Measurements from ENCODE around the gene RSPRY1.
"Not testable (repeated sequence)": the region's sequence is repeated elsewhere in the genome, so short reads cannot be mapped to it uniquely, and the experiment has no call there.

The RSPRY1 gene

DNA sequence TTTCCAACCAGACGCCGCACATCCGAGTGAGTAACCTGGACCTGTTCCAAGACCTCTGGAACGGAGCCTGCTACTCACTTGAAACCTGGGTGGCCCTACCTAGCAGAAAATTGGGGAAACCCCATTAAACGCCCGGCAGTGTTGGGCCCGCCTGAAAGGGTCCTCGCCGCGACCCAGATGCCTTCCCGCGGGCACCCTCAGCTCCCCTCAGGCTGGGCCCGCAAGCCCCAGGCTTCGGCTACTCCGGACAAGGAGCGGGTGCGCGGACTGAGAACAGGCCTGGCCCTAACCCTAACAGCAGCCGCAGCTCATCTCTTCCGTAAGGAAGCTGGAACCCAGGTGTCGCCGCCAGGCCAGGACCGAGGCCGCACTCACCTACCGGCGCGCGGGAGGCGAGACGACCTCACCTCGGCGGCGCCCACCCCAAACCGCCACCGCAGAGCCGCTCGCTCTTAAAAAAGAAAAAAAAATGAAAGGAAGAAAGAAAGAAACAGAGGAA lies 634 bp upstream of the RSPRY1 start:
- no peaks in the 10 kb centered on the region for H3K27me3 ChIP-seq (replicated peaks; ENCODE audit: control insufficient read depth, insufficient read depth, low read length, poor library complexity, severe bottlenecking)
- no peaks in the 10 kb centered on the region for H3K9me3 ChIP-seq (ENCODE audit: control insufficient read depth, low read length)
- no peaks in the 10 kb centered on the region for H3K36me3 ChIP-seq (ENCODE audit: control insufficient read depth, insufficient read depth, low read length)
- H3K4me1 ChIP-seq (ENCODE audit: control insufficient read depth, insufficient read depth, low read length, poor library complexity, severe bottlenecking), result peaks cover 9% of the 10 kb centered on the region
- H3K27ac ChIP-seq (ENCODE audit: insufficient read depth, low read length, poor library complexity, severe bottlenecking), result peak overlapping the region; percentile 94
- peak overlapping the region; percentile 99 for H3K4me3 ChIP-seq (ENCODE audit: insufficient read depth, low read depth, low read length, poor library complexity, severe bottlenecking)
- peak; percentile 22 to 34 (median 25) for DNase-seq

DNA sequence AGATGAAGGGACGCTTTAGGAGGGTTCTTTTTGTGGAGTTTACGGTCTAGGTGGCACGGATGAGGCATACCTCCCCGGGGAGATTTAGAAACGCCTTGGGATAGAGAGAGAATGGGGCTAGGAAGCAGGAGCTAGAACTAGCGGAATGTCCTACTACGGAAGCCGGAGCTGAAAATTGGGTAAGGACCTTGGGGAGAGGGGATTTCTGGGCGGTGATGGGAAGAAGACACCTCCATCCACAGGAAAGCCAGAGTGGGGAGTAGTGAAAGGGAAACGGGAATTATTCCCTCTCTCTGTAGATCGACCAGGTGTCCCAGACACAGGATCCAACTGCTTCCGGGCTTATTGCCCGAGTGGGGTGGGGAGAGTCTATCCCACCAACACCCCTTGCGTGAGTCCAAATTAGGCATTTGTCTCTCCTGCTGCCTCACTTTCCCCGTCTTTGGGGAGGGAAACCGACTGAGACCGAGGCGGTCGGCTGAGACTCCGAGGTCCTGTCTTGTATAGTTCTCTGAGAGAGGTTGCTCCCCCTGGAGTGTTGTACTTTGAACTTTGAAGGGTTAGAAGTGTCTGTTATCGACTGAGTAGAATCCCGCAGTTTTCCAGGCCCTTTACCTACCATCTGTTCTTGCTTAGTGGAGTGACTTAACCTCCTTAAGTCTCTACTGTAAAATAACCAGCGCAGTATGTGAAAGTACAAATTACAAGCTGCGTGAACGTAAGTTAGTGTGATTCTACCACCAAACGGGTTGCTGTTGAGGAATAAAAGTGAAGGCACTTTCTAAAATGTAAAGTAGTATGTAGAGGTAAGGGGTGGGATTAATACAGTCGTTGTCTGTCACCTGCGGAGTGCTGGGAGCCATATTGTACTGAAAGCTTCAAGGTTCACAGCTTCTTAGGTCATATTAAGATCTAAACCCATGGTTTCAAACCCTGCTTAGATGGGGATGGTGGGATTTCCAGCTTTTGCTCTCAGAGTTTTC lies 1.0 kb downstream of the RSPRY1 start:
- peak overlapping the region; percentile 99 for H3K4me3 ChIP-seq (ENCODE audit: insufficient read depth, low read depth, low read length, poor library complexity, severe bottlenecking)
- peaks cover 9% of the 10 kb centered on the region for H3K4me1 ChIP-seq (ENCODE audit: control insufficient read depth, insufficient read depth, low read length, poor library complexity, severe bottlenecking)
- peak overlapping the region; percentile 92 for H3K27ac ChIP-seq (ENCODE audit: insufficient read depth, low read length, poor library complexity, severe bottlenecking)
- H3K36me3 ChIP-seq (ENCODE audit: control insufficient read depth, insufficient read depth, low read length), result no peaks in the 10 kb centered on the region
- no peaks in the 10 kb centered on the region for H3K27me3 ChIP-seq (replicated peaks; ENCODE audit: control insufficient read depth, insufficient read depth, low read length, poor library complexity, severe bottlenecking)
- H3K9me3 ChIP-seq (ENCODE audit: control insufficient read depth, low read length), result no peaks in the 10 kb centered on the region
- no peak for DNase-seq

DNA sequence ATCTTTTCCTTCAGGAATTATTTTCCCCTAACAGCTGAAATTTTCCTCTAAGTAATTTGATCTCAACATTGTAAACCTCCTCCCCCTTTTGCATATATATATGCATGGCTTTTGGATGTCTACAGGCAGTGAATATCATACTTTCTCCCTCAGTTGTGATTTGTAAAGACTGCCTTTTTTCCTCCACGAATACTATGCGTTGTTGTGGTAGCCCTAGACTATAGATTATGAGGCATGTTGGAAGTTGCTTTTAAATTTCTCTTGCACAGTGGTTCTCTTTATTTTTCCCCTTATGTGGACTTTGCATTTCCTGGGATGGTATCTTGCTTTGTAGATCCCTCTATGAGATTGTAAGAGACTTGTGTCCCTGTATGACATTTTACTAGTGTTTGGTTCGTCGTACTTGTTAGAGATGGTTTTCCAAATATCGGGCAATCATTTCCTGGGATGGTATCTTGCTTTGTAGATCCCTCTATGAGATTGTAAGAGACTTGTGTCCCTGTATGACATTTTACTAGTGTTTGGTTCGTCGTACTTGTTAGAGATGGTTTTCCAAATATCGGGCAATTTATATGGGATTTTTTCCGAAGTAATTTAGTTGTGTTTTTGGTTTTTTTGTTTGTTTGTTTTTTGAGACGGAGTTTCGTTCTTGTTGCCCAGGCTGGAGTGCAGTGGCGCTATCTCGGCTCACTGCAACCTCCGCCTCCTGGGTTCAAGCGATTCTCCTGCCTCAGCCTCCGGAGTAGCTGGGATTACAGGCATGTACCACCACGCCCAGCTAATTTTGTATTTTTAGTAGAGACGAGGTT lies 2.0 kb downstream of the RSPRY1 start:
- H3K27me3 ChIP-seq (replicated peaks; ENCODE audit: control insufficient read depth, insufficient read depth, low read length, poor library complexity, severe bottlenecking); DNase-seq; H3K4me1 ChIP-seq (ENCODE audit: control insufficient read depth, insufficient read depth, low read length, poor library complexity, severe bottlenecking); H3K36me3 ChIP-seq (ENCODE audit: control insufficient read depth, insufficient read depth, low read length); H3K9me3 ChIP-seq (ENCODE audit: control insufficient read depth, low read length): not testable (repeated sequence)
- Histone ChIP-seq H3K27ac (ENCODE audit: insufficient read depth, low read length, poor library complexity, severe bottlenecking) (peak overlapping the region; percentile 92), H3K4me3 (ENCODE audit: insufficient read depth, low read depth, low read length, poor library complexity, severe bottlenecking) (peak overlapping the region; percentile 99)

- Histone ChIP-seq H3K9me3 (ENCODE audit: control insufficient read depth, low read length) (no peaks in the 10 kb centered on the region), H3K27ac (ENCODE audit: insufficient read depth, low read length, poor library complexity, severe bottlenecking) (no peak overlapping the region), H3K36me3 (ENCODE audit: control insufficient read depth, insufficient read depth, low read length) (no peaks in the 10 kb centered on the region), H3K27me3 (replicated peaks; ENCODE audit: control insufficient read depth, insufficient read depth, low read length, poor library complexity, severe bottlenecking) (no peaks in the 10 kb centered on the region), H3K4me1 (ENCODE audit: control insufficient read depth, insufficient read depth, low read length, poor library complexity, severe bottlenecking) (peaks cover 9% of the 10 kb centered on the region), H3K4me3 (ENCODE audit: insufficient read depth, low read depth, low read length, poor library complexity, severe bottlenecking) (no peak overlapping the region)
- no peak for DNase-seq
These were observed 2.5 kb downstream of the RSPRY1 start for GRCh38 chr16:57188711-57189002.

DNA sequence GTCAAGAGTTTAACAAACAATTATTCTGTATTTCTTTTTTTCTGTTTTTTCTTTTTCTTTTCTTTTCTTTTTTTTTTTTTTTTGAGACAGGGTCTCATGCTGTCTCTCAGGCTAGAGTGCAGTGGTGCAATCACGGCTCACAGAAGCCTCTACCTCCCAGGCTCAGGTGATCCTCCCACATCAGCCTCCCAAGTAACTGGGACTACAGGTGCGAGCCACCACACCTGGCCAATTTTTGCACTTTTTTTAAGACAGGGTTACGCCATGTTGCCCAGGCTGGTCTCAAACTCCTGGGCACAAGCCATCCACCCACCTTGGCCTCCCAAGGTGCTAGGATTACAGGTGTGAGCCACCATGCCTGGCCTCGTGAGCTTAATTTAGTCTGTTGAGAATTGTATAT lies 3.4 kb downstream of the RSPRY1 start:
- H3K9me3 ChIP-seq (ENCODE audit: control insufficient read depth, low read length); H3K4me3 ChIP-seq (ENCODE audit: insufficient read depth, low read depth, low read length, poor library complexity, severe bottlenecking); H3K36me3 ChIP-seq (ENCODE audit: control insufficient read depth, insufficient read depth, low read length); H3K27me3 ChIP-seq (replicated peaks; ENCODE audit: control insufficient read depth, insufficient read depth, low read length, poor library complexity, severe bottlenecking); DNase-seq; H3K4me1 ChIP-seq (ENCODE audit: control insufficient read depth, insufficient read depth, low read length, poor library complexity, severe bottlenecking); H3K27ac ChIP-seq (ENCODE audit: insufficient read depth, low read length, poor library complexity, severe bottlenecking): not testable (repeated sequence)

- H3K27ac ChIP-seq (ENCODE audit: insufficient read depth, low read length, poor library complexity, severe bottlenecking), result no peak overlapping the region
- no peaks in the 10 kb centered on the region for H3K36me3 ChIP-seq (ENCODE audit: control insufficient read depth, insufficient read depth, low read length)
- no peaks in the 10 kb centered on the region for H3K9me3 ChIP-seq (ENCODE audit: control insufficient read depth, low read length)
- no peak overlapping the region for H3K4me3 ChIP-seq (ENCODE audit: insufficient read depth, low read depth, low read length, poor library complexity, severe bottlenecking)
- DNase-seq, result no peak
- peaks cover 3% of the 10 kb centered on the region for H3K4me1 ChIP-seq (ENCODE audit: control insufficient read depth, insufficient read depth, low read length, poor library complexity, severe bottlenecking)
- H3K27me3 ChIP-seq (replicated peaks; ENCODE audit: control insufficient read depth, insufficient read depth, low read length, poor library complexity, severe bottlenecking), result no peaks in the 10 kb centered on the region
These were observed 4.0 kb downstream of the RSPRY1 start for GRCh38 chr16:57190136-57190535.

DNA sequence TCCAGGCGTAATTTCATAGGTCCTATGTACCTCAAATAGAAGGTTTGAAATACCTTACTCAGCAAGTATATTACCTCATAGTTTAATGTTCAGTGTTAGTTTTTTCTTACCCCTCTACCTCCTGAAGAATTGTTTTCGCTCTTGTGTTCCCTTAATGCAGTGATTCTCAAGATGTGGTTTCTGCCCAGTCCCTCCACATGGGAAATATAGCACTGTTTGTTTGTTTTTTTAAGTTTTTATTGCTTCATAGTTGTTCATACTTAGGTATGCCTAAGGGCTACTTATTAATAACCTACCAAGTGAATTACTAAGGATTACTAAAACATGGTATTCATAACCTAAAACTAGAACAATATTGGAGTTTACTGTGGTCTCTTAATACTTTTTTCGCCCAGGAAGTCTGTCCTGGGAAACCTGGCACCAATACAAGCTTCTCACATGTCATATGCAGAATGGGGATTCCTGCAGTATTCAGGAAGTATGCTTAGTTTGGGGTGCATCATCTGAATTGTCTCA lies 5.0 kb downstream of the RSPRY1 start:
- Histone ChIP-seq H3K36me3 (ENCODE audit: control insufficient read depth, insufficient read depth, low read length) (no peaks in the 10 kb centered on the region), H3K4me3 (ENCODE audit: insufficient read depth, low read depth, low read length, poor library complexity, severe bottlenecking) (no peak overlapping the region), H3K27ac (ENCODE audit: insufficient read depth, low read length, poor library complexity, severe bottlenecking) (no peak overlapping the region), H3K27me3 (replicated peaks; ENCODE audit: control insufficient read depth, insufficient read depth, low read length, poor library complexity, severe bottlenecking) (no peaks in the 10 kb centered on the region), H3K9me3 (ENCODE audit: control insufficient read depth, low read length) (no peaks in the 10 kb centered on the region), H3K4me1 (ENCODE audit: control insufficient read depth, insufficient read depth, low read length, poor library complexity, severe bottlenecking) (no peaks in the 10 kb centered on the region)
- DNase-seq, result no peak

GRCh38 chr16:57192146-57192545 lies 6.0 kb downstream of the RSPRY1 start:
- Histone ChIP-seq H3K4me1 (ENCODE audit: control insufficient read depth, insufficient read depth, low read length, poor library complexity, severe bottlenecking) (no peaks in the 10 kb centered on the region), H3K9me3 (ENCODE audit: control insufficient read depth, low read length) (no peaks in the 10 kb centered on the region), H3K4me3 (ENCODE audit: insufficient read depth, low read depth, low read length, poor library complexity, severe bottlenecking) (no peak overlapping the region), H3K36me3 (ENCODE audit: control insufficient read depth, insufficient read depth, low read length) (no peaks in the 10 kb centered on the region), H3K27me3 (replicated peaks; ENCODE audit: control insufficient read depth, insufficient read depth, low read length, poor library complexity, severe bottlenecking) (no peaks in the 10 kb centered on the region), H3K27ac (ENCODE audit: insufficient read depth, low read length, poor library complexity, severe bottlenecking) (no peak overlapping the region)
- no peak for DNase-seq

DNA sequence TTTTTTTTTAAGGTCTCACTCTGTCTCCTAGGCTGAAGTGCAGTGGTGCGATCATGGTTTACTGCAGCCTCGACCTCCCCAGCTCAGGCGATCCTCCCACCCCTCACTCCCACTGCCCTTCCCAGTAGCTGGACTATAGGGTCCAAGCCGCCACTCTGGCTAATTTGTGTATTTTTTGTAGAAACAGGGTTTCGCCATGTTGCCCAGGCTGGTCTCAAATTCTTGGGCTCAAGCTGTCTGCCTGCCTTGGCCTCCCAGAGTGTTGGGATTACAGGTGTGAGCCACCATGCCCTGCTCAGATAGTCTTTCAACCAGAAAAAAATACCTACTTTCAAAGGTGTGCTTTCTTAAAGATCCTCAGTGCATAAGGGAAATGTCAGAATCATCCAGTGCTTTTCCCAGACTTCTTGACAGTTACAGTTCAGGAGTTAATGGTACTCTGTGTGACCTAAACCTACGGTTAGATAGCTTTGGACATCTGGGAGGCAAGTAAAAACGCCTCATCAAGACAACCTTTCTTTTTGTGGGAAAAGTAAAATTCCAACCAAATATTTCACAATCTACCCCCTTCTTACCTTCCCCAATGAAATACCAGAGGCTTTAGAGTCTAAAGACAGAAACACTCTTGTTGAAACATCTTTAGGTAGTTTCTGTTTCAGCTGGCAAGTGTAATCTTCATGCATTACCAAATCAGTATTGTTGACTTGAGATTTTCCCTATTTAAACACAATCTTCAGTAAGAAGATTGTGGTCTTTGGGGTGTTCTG lies 6.8 kb downstream of the RSPRY1 start:
- Histone ChIP-seq H3K9me3 (ENCODE audit: control insufficient read depth, low read length) (no peaks in the 10 kb centered on the region), H3K27ac (ENCODE audit: insufficient read depth, low read length, poor library complexity, severe bottlenecking) (no peak overlapping the region), H3K36me3 (ENCODE audit: control insufficient read depth, insufficient read depth, low read length) (no peaks in the 10 kb centered on the region), H3K27me3 (replicated peaks; ENCODE audit: control insufficient read depth, insufficient read depth, low read length, poor library complexity, severe bottlenecking) (no peaks in the 10 kb centered on the region), H3K4me3 (ENCODE audit: insufficient read depth, low read depth, low read length, poor library complexity, severe bottlenecking) (no peak overlapping the region), H3K4me1 (ENCODE audit: control insufficient read depth, insufficient read depth, low read length, poor library complexity, severe bottlenecking) (no peaks in the 10 kb centered on the region)
- DNase-seq, result no peak
